DOHH2 (cell line): ENCODE data around the gene DKK2.

Experiments
- CTCF ChIP-seq: fragments of 200-600 bp; sonication (generic); IDR thresholded peaks from one replicate; pipeline ENCODE4 v1.5.1; 2014; ENCODE audit warnings: antibody characterized with exemption, mild to moderate bottlenecking, low read depth, low read length; ENCODE audit not compliant: poor library complexity, severe bottlenecking
- EZH2phosphoT487 ChIP-seq: fragments of 200-600 bp; sonication (generic); IDR thresholded peaks from 2 replicates; pipeline ENCODE4 v1.6.1; 2017; ENCODE audit warnings: borderline replicate concordance, mild to moderate bottlenecking, antibody characterized with exemption, low read length, moderate library complexity, mixed read lengths

- TF ChIP-seq CTCF (no peak), EZH2phosphoT487 (no peak)
Measured at GRCh38 chr4:106987311-106987710, 48.8 kb downstream of the DKK2 start.
